Esophagus squamous epithelium (tissue), 5 donors: ENCODE data around the gene GDPD5. TPM values are rescaled to one million over a fixed set of nuclear protein-coding genes. Genes with fewer than 3 reads are reported as not detected.
A peak's percentile ranks its signal among the peaks of the same experiment; 100 is the strongest.

ENCODE experiments used
- DNase-seq: peaks from one replicate; lab custom pipeline; 2025; lab: John Stamatoyannopoulos, UW
- H3K27ac ChIP-seq, 4 donors: fragments of 200-600 bp; sonication (generic); one replicate each; pipeline ENCODE4 v1.5.1; 2016 to 2019; ENCODE audit warnings: mild to moderate bottlenecking in 1 of 4
- H3K27me3 ChIP-seq, 4 donors: fragments of 200-600 bp; sonication (generic); 1 replicate in 3 of 4; 2 replicates in 1 of 4; pipeline versions ENCODE4 v1.5.1 to v1.6.0; 2017 to 2021; ENCODE audit warnings: antibody characterized with exemption in 1 of 4
- H3K36me3 ChIP-seq, 3 donors: fragments of 200-600 bp; sonication (generic); one replicate each; pipeline ENCODE4 v1.5.1; 2016 to 2019
- H3K4me1 ChIP-seq, 3 donors: fragments of 200-600 bp; sonication (generic); one replicate each; pipeline ENCODE4 v1.5.1; 2017 to 2019
- H3K4me3 ChIP-seq, 4 donors: fragments of 200-600 bp; sonication (generic); 1 replicate in 3 of 4; 2 replicates in 1 of 4; pipeline ENCODE4 v1.5.1; 2016 to 2019; ENCODE audit warnings: mild to moderate bottlenecking in 2 of 4, moderate library complexity in 1 of 4
- H3K9me3 ChIP-seq, 3 donors: fragments of 200-600 bp; sonication (generic); one replicate each; pipeline ENCODE4 v1.5.1; 2016 to 2019
- POLR2A ChIP-seq, 4 donors: fragments of 450-650 bp; IDR thresholded peaks; one replicate each; pipeline ENCODE4 v1.6.1; 2017; ENCODE audit warnings: antibody characterized with exemption in 4 of 4, mild to moderate bottlenecking in 4 of 4, moderate library complexity in 3 of 4
- whole genome bisulfite sequencing, 2 donors: methylation state at CpG; one replicate each; pipeline ENCODE4 v1.1.5; 2018; 5-methylcytosine and 5-hydroxymethylcytosine counted together
- intact Hi-C: fragments of 100-400 bp; cut with DNase I; formaldehyde crosslinking; loops from one replicate; pipeline ENCODE4 v1.15.0; 2022
- total RNA-seq, 4 donors: library from RNA; depleted of rRNA; stranded (reverse); fragments of >200 nt; gene quantifications; one replicate each; pipeline ENCODE4 v1.1.0, GENCODE V29; 2016
- TF ChIP-seq, protein P1 (sequence below), 6 experiments: fragments of 450-650 bp in 4 of 6; fragments of 200-600 bp in 2 of 6; sonication (generic) in 2 of 6; IDR thresholded peaks; one replicate each; pipeline ENCODE4 v1.5.1; 2016 to 2019; ENCODE audit warnings: antibody characterized with exemption in 6 of 6, mild to moderate bottlenecking in 4 of 6, moderate library complexity in 4 of 6
- donor health status: DM: yes; HTN: yes; CAD: no.

Gene GDPD5
- total RNA-seq, 4 donors from 2014 or later = 0.57 to 2.3 (median 1.6) TPM

- TF ChIP-seq, protein P1, sequence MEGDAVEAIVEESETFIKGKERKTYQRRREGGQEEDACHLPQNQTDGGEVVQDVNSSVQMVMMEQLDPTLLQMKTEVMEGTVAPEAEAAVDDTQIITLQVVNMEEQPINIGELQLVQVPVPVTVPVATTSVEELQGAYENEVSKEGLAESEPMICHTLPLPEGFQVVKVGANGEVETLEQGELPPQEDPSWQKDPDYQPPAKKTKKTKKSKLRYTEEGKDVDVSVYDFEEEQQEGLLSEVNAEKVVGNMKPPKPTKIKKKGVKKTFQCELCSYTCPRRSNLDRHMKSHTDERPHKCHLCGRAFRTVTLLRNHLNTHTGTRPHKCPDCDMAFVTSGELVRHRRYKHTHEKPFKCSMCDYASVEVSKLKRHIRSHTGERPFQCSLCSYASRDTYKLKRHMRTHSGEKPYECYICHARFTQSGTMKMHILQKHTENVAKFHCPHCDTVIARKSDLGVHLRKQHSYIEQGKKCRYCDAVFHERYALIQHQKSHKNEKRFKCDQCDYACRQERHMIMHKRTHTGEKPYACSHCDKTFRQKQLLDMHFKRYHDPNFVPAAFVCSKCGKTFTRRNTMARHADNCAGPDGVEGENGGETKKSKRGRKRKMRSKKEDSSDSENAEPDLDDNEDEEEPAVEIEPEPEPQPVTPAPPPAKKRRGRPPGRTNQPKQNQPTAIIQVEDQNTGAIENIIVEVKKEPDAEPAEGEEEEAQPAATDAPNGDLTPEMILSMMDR (IDR thresholded peaks at IDR 0.05) = no peak
- no peak for TF ChIP-seq POLR2A (IDR thresholded peaks at IDR 0.05)
- DNase-seq = no peak
- no peaks in the 10 kb centered on the region for H3K27me3 ChIP-seq
- no peaks in the 10 kb centered on the region for H3K36me3 ChIP-seq
- no peaks in the 10 kb centered on the region for H3K9me3 ChIP-seq
- H3K4me1 ChIP-seq = peaks cover 0 to 21% (median 5%) of the 10 kb centered on the region in 3 donors
- 66 to 93% methylated on average over 2 to 4 of the region's 4 CpGs for WGBS, 2 donors
- H3K27ac ChIP-seq = peak overlapping the region in 2 of 4 donors; percentile 75 to 86
- intact Hi-C loops = no loop called here
- no peak overlapping the region for H3K4me3 ChIP-seq
Observed at GRCh38 chr11:75500742-75501141, 25.0 kb downstream of the GDPD5 start.

- no peak overlapping the region for H3K4me3 ChIP-seq
- intact Hi-C loops = no loop called here
- H3K36me3 ChIP-seq = no peaks in the 10 kb centered on the region
- DNase-seq = no peak
- peaks cover 0 to 21% (median 5%) of the 10 kb centered on the region in 3 donors for H3K4me1 ChIP-seq
- no peaks in the 10 kb centered on the region for H3K9me3 ChIP-seq
- 42 to 62% methylated on average over 4 to 7 of the region's 8 CpGs for WGBS, 2 donors
- peak overlapping the region; percentile 2 to 86 (median 39) for H3K27ac ChIP-seq
- TF ChIP-seq POLR2A (IDR thresholded peaks at IDR 0.05) = no peak
- TF ChIP-seq, protein P1 (IDR thresholded peaks at IDR 0.05) = no peak
- H3K27me3 ChIP-seq = no peaks in the 10 kb centered on the region
Observed at GRCh38 chr11:75499423-75500190, 26.1 kb downstream of the GDPD5 start.

DNA sequence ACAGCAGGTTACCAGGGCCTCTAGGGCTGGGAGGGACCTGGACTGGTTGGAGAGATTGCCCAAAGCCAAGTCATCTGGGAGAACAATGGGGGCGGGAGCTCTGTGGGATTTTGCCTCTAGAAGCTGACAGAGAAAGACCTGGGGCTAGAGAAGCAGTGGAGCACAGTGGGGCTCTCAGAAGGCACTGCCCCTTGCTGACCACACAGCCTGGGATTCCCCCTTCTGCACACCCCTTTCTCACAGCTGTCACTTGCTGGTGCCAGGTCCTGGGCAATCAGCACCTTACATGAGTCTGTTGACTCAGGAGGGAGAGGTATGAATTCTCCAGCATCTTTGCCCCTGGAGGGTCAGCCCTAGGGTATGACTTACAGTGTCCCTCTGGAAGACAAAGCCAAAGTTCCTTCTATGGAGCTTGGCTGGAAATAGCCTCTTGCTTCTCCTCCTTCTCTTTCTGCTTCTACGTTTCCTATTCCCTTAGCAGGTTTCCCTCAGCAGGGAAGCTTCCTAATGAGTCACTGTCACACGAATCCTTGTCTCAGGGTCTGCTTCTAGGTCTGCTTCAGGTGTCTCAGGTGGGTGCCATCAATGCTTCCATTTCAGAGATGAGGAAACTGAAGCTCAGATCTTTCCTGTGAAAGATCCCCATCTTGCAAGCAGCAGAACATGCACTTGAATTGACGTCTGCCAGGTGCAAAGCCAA, 27.0 kb downstream of the GDPD5 start:
- no peaks in the 10 kb centered on the region for H3K9me3 ChIP-seq
- no peak for TF ChIP-seq POLR2A (IDR thresholded peaks at IDR 0.05)
- TF ChIP-seq, protein P1 (IDR thresholded peaks at IDR 0.05) = no peak
- H3K4me1 ChIP-seq = peaks cover 0 to 21% (median 5%) of the 10 kb centered on the region in 3 donors
- WGBS, 2 donors = 55 to 65% methylated on average over 2 to 3 of the region's 4 CpGs
- DNase-seq = no peak
- no peaks in the 10 kb centered on the region for H3K36me3 ChIP-seq
- no peak overlapping the region for H3K4me3 ChIP-seq
- H3K27me3 ChIP-seq = no peaks in the 10 kb centered on the region
- peak overlapping the region in 2 of 4 donors; percentile 65 to 72 for H3K27ac ChIP-seq
- intact Hi-C loops = no loop called here

- TF ChIP-seq, protein P1 (IDR thresholded peaks at IDR 0.05) = no peak
- no peak for TF ChIP-seq POLR2A (IDR thresholded peaks at IDR 0.05)
- no peaks in the 10 kb centered on the region for H3K9me3 ChIP-seq
- 73 to 88% methylated on average over 3 to 5 of the region's 5 CpGs for whole genome bisulfite sequencing, 2 donors
- no peaks in the 10 kb centered on the region for H3K36me3 ChIP-seq
- DNase-seq = no peak
- peak overlapping the region in 2 of 4 donors; percentile 65 to 72 for H3K27ac ChIP-seq
- no peak overlapping the region for H3K4me3 ChIP-seq
- intact Hi-C loops = no loop called here
- H3K27me3 ChIP-seq = no peaks in the 10 kb centered on the region
- peaks cover 0 to 21% (median 5%) of the 10 kb centered on the region in 3 donors for H3K4me1 ChIP-seq
Observed at GRCh38 chr11:75497788-75498409, 27.8 kb downstream of the GDPD5 start.
